HG02763 (cell line): Measurements from ENCODE around the gene L3MBTL1.

ENCODE experiments used
- ATAC-seq: cut with Tn5 transposase; IDR thresholded peaks from one replicate; pipeline ENCODE4 v1.9.1; 2021; ENCODE audit warnings: mild to moderate bottlenecking, moderate library complexity; ENCODE audit not compliant: unreplicated experiment

Gene L3MBTL1

DNA sequence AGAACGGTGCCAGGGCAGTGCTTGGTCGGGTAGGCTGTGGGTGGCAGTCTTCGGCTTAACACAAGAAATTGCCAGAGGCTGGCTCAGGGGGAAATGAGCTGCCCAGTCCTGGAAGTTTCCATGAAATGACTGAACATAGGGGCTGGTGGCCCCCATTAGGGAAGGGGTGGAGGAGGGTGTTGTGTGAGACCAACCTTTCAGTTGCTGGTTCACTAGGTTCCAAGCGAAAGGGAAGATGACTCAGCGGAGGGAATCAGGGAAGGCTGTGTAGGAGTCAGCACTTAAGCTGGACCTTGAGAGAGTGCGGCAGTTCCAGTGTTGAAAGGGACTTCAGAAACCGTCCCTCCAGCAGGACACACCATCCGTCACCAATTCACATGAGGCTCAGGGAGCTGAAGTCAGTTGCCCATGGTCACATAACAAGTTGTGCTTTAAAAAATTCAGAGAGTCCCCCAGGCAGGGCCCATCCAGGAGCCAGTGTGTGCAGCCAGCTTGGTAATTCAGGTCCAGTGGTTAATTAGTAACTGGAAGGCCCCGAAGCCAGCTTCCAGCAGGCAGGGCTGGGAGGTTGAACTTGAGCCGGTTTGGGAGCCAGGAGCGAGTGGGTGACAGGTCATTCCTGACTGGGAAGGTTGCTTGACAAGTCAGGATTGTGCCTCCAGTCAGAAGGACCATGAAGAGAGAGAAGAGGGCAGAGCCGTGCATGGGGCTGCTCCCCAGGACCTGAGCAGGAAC, 51.1 kb downstream of the L3MBTL1 start, which contains the start of gene SGK2:
Gene SGK2 (plus strand): TSS at position 616 of the 735 bp plus-strand sequence. CDS start 7,469 bp downstream, outside the sequence.
- no peak for ATAC-seq

DNA sequence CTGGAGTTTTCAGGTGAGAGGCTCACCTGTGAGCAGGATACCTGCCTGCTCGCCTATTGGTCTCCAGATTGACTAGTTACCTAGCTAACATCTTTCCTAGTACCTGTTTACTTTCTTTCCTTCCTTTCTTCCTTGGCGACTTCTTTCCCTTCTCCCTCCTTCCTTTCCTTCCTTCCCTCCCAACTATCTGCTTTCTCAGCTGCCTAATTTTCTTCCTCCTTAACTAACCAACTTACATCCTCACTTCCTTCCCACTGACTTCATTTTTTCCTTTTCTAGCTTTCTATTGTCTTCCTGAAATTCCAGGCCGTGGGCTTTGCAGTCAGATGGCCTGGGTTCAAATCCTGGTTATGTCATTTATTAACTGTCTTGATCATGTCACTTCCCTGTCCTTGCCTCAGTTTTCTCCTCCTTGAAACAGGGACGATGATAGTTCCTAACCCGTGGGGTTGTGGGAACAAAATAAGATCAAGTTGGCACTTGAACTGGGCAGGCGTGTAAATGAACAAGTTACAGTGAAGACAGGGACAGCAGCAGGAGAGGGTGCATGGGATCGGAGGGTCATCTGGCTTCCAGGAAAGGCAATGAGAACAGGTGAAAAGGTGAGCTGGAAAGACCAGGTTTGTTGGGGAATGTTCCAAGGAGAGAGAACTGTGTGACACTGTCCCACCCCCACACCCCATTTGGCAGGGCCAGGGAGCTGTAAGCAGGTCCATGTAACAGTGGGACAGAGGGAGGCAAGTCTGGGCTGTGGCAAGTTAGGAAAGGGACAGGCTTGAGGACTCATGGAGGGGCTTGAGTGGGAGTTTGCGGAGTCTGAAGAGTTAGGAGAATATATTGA, 51.9 kb downstream of the L3MBTL1 start:
- no peak for ATAC-seq

DNA sequence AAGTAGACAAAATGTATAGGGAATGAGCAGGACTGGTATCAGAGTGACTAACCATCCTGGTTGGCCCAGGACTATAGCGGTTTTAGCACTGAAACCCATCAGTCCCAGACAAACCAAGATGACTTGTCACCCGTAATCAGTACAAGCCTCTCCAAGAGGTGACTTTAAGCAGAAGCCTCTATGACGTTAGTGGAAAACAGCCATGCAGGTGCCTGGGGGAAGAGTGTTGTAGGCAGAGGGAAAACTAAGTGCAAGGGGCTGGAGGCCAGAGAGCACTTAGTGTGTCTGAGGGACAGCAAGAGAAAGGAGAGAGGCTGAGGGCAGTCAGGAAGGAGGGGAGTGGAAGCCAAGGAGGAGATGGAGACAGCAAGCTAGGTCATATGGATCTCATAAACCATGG, 53.5 kb downstream of the L3MBTL1 start:
- ATAC-seq, result no peak

DNA sequence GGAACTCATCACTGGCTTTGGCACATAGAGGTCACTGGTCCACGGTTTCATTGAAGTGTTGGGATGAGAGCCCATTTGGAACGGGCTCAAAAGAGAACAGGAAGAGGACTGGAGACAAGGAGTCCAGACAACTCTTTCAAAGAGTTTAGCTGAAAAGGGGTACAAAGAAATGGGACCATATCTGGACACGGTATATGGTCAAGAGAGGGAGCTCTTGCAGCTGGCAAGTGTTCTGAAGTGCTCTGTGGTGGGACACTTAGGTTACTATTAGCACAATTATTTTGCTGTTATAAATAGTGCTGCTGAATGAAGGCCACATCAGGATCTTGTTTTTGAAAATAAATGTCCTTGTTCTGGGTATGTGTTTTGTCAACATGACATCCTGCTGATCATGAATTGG, 55.9 kb downstream of the L3MBTL1 start:
- ATAC-seq, result no peak

DNA sequence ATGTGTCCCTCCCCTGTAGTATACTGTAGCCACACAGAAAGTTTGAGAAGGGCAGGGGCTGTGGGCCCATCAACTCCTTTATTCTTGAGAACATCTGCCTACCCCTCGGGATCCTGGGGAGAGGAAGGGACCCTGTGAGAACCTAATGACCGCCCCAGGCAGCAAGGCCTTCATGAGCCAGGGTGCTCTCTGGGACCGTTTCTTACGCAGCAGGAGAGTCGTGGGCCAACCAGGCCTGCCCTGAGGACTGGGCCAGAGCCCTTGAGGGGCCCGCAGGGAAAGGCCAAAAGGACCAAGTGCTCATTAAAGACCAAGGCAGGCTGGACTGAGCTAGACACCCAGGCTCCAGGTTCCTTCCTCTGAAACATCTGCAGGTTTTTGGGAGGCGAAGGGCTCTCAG, 56.5 kb downstream of the L3MBTL1 start:
- ATAC-seq, result no peak

DNA sequence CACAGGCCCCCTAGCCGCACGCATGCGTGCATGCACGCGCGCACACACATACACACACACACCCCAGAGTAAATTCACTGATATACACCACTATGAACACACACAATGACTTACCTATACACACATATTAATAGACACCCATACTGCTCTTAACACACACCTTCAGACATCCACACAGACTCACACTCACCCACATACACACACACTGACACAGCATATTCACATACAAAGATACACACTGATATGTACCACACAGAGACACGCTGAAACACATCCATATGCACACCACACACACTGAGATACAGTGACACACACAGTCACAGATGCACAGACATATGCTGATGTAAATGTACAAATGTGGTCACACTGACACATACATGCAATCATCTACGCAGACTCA, 57.0 kb downstream of the L3MBTL1 start:
- no peak for ATAC-seq

DNA sequence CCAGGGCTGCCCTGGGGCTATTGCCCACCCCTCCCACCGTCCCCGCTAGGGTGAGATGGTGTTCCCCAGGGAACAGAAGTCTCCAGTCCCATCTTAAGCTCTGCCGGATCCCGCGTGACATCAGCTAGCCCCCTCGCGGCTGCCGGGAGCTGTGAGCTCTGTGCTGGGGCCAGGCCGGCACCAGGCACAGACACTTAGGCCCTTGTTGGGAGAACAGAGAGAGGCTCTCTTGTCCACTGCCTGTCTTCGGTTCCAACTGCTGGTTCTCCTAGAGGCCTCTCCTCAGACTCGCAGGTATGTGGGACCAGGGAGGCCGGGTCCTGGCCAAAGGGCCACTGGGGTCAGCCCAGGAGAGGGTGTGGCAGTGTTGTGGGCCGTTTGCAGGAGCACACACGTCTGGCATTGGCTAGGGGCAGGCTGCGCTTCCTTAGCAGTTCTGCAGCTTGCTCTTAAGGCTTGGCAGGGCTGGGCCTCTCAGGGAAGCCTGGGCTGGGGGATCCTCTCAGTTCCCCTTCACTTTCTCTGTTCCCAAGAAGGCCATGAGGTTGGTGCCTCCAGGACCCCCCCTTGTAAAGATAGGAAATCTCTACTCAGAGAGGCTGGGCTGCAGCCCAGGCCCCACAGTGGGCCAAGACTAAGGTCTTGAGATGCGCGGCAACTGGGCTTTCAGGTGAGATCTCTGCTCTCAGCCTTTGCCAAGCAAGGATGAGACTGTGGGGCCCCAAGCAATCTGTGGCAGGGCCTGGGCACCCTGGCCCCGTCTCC, 57.7 kb downstream of the L3MBTL1 start:
- no peak for ATAC-seq

DNA sequence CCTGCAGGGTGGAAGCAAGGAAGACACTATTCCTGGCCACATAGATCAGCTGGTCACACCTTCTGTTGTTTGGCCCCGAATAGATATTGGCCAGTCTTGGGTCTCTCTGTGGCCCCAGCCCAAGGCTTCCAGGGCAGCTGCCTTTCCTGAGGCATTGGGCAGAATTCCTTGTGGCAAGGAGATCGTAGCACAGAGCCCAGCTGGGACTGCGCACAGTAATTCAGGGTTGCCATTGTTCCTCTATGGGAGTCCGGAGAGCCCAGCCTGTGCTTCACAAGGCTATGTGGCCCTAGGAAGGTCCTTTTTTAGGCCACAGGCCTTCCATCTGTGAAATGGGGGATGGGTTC, 58.2 kb downstream of the L3MBTL1 start:
- ATAC-seq, result no peak

DNA sequence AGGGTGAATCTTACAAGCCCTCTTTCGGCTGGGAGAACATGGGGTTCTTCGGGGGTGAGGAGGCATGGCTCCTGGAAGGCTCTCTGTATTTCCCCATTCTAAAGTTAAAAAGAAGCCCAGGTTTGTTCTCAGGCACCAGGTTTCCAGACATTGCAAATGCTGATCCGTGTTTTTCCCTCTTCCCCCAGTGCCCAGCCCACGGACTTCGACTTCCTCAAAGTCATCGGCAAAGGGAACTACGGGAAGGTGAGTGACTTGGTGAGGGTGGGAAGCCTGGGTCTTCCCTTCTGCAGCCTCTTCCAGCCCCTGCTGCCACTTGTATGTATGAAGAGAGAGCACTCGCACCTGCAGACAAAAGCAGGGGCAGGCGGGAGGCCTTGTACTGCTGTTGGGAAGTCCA, 60.0 kb downstream of the L3MBTL1 start:
- no peak for ATAC-seq

DNA sequence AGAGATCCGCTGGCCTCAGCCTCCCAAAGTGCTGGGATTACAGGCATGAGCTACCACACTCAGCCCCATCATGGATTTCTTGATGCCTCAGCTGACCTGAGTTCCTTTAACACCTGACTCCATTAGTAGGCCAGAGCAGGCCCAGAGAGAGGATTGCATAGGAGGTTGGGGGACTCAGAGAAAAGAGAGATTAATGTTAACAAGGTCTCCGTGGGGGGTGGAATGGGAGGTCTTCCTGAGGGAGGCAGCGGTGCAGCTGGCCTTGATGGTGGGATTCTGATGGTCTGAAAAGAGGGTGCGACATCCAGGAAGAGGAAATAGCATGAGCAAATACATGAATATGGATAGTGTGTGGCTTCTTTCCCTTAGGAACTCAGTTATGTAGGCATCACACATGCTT, 61.2 kb downstream of the L3MBTL1 start:
- ATAC-seq, result no peak

DNA sequence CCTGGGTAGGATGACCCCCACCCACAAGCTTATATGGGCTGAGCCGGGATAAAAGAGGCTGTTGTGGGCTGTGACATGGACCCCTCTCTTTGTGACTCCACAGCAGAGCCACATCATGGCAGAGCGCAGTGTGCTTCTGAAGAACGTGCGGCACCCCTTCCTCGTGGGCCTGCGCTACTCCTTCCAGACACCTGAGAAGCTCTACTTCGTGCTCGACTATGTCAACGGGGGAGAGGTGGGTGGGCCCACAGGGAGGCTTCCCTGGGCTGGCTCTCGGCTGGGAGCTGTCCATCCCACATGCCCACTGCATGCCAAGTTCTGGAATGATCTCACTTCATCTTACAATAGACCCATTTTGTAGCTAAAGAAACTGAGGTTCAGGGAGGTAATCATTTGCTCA, 61.8 kb downstream of the L3MBTL1 start:
- ATAC-seq, result no peak

DNA sequence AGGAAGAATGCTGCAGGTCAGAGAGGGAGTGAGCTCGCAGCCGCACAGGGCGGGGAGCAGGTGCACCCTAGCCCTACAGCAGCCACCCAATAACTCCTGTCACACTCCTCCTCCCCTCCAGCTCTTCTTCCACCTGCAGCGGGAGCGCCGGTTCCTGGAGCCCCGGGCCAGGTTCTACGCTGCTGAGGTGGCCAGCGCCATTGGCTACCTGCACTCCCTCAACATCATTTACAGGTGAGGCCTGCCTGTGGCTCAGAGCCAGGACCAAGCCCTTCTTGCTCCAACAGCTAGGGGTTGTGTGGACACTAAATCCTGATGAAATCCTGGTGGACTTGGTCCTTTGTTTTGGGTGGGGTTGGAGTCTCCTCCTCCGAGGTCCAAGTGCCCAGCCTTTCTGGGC, 63.0 kb downstream of the L3MBTL1 start:
- ATAC-seq, result no peak

DNA sequence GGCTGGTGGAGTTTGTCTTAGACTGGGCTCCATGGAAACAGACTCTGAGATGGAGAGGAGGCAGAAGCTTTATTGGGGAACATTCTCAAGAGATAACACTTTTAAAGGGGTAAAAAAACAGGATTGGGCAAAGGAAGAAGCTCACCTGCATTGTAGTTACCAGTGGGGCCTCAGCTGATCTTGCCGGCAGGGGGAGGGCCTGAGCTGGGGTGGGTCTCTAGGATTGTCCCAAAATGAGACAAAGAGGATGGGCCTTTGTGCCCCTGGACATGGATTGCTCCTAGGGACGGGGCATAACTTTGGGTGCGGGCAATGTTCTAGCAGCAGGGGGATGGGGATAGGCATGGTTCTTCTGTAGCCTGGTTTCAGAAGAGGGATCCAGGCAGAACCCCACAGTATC, 63.8 kb downstream of the L3MBTL1 start:
- ATAC-seq, result no peak

DNA sequence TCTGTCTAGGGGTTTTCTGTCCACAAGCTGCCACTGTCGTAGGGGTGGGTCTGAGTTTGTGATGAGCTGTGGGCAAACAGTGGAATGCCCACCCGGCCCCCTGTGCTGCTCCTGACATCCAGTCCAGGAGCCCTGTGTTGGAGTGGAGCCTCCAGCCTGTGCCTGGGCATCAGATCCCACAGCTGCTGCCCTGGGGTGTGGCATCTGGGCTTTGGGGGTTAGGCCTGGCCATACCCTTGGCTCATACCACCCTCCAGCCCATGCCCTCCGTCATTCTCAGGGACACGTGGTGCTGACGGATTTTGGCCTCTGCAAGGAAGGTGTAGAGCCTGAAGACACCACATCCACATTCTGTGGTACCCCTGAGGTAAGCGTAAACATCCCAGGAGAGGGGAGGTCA, 64.3 kb downstream of the L3MBTL1 start:
- no peak for ATAC-seq

DNA sequence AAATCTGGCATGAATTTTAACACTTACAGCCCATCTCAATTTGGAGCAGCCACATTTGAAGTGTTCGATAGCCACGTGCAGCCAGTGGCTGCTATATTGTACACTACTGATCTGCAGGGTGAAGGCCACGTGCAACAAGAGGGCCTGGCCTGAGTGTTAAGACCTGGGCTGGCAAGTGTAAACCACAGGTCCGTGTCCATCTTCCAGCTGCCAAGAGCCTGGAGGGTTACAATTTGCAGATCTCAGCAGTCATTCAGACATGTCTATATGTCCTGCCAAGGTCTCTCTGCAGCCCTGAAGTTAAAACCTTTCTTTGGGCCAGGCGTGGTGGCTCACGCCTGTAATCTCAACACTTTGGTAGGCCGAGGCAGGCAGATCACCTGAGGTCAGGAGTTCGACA, 65.4 kb downstream of the L3MBTL1 start:
- no peak for ATAC-seq

DNA sequence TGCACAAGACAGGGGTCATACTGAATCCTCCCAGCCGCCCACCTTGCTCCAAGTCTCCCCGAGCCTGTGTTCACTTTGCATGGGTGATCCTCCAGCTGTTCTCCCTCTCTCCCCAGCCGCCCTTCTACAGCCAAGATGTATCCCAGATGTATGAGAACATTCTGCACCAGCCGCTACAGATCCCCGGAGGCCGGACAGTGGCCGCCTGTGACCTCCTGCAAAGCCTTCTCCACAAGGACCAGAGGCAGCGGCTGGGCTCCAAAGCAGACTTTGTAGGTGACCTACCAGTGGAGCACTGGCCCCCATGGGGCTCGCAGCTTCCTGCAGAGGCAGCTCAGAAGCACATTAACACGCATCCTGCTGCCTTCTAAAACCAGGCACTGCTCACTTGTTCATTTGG, 68.6 kb downstream of the L3MBTL1 start:
- ATAC-seq, result no peak

DNA sequence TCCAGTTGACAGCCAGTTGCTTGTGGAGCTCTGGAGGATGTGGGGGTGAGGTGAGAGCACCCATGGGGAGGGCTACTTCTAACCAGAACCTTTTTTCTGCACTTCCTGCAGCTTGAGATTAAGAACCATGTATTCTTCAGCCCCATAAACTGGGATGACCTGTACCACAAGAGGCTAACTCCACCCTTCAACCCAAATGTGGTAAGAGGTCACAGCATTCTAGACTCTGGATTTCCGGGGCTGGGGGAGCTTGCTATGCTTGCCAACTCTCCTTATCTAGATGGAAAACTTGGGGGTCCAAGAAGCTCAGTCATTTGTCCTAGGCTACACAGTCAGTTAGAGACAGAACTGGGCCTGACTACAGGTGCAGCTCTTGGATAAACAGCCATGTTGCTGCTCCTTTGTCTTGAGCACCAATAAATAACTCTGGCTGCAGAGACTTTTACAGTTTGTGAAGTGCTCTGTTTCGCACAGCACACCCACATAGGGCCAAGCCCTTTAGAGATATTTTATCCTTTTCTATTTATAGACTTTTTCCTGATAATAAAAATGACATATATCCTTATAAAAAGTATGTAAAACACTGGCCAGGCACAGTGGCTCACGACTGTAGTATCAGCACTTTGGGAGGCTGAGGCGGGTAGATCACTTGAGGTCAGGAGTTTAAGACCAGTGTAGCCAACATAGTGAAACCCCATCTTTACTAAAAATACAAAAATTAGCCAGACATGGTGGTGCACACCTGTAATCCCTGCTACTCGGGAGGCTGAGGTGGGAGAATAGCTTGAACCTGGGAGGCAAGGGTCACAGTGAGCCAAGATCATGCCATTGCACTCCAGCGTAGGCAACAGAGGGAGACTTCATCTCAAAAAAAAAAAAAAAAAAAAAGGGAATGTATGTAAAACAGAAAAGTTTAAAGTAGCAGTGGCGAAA, 72.6 kb downstream of the L3MBTL1 start:
- ATAC-seq, result no peak

DNA sequence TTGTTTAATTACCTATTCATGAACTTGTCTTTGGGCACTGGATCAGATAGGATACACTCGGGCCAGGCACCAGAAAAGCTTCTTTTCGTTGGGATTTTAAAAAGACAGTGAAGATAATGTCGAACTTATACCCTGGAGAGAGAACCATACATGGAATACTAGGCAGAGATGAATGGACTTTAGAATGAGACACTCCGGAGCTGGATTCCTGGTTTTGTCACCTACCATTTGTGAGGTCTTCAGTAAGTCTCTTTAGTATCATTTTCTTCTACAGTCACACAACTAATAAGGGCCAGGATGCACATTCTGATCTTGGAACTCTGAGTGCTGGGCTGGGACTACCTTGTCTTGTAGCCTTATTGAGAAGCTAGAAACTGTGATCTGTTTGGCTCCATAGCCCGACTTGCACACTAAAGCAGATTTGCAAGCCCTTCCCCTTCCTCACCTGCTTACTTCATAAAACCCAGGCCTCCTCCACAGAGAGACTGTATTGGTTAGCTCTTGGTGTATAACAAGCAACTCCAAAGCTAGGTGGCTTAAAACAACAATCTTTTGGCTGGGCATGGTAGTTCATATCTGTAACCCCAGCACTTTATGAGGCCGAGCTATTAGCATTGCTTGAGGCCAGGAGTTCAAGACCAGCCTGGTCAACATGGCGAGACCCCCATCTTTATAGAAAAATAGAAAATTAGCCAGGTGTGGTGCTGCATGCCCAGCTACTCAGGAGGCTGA, 75.8 kb downstream of the L3MBTL1 start:
- no peak for ATAC-seq

DNA sequence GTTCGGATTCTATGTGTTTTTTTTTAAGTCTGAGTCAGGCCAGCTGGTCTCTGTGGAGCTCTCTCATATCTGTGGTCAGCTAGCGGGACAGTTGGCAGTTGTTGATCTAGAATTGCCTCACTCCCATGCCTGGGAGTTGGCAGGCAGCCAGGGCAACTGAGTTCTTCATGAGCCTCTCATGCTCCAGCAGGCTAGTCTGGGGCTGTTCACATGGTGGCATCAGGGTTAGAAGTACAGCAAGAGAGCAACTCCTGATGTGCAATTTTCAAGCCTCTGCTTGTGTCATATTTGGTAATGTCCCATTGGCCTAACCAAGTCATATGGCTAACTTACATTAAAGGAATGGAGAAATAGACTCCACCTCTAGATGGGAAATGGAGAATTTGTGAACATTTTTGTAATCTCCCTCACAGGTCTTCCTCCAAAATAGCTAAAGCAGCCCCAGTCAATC, 76.5 kb downstream of the L3MBTL1 start:
- no peak for ATAC-seq
